SU-DHL-6 (cell line): ENCODE data around the gene PTPRE.

Experiments
- H2AFZ ChIP-seq: fragments of 200-600 bp; sonication (generic); 2 replicates; pipeline ENCODE4 v1.6.1; 2014; ENCODE audit warnings: low read depth, mild to moderate bottlenecking, moderate library complexity, mixed read lengths, antibody characterized with exemption, low read length; ENCODE audit not compliant: severe bottlenecking
- H3F3A ChIP-seq: fragments of 200-600 bp; shearing (Covaris generic); 2 replicates; pipeline ENCODE4 v1.6.0; 2016; ENCODE audit warnings: antibody characterized with exemption, mild to moderate bottlenecking; ENCODE audit not compliant: insufficient read depth
- H3K27ac ChIP-seq: fragments of 200-600 bp; sonication (generic); 2 replicates; pipeline ENCODE4 v1.5.1; 2016; ENCODE audit warnings: low read depth, mild to moderate bottlenecking, low read length, moderate library complexity, mixed read lengths
- H3K27me3 ChIP-seq: fragments of 200-600 bp; sonication (generic), shearing (Covaris generic); 2 replicates; pipeline ENCODE4 v1.6.0; 2014; ENCODE audit warnings: mild to moderate bottlenecking, low read length
- H3K36me3 ChIP-seq: fragments of 200-600 bp; sonication (generic); 2 replicates; pipeline ENCODE4 v1.6.1; 2014; ENCODE audit warnings: mild to moderate bottlenecking, low read length, mixed read lengths
- H3K4me2 ChIP-seq: fragments of 300-600, 200-600 bp; shearing (Covaris generic), sonication (generic); 2 replicates; pipeline ENCODE4 v1.6.0; 2014; ENCODE audit warnings: low read length, low read depth, mild to moderate bottlenecking; ENCODE audit not compliant: poor library complexity, severe bottlenecking
- H3K4me3 ChIP-seq: fragments of 200-600 bp; sonication (generic); 2 replicates; pipeline ENCODE4 v1.5.1; 2014; ENCODE audit warnings: antibody characterized with exemption, low read length, mild to moderate bottlenecking, mixed read lengths; ENCODE audit not compliant: insufficient read depth, poor library complexity, severe bottlenecking
- H3K79me2 ChIP-seq: fragments of 200-600 bp; sonication (generic); 2 replicates; pipeline ENCODE4 v1.6.1; 2014; ENCODE audit warnings: mild to moderate bottlenecking, low read length, moderate library complexity; ENCODE audit not compliant: insufficient read depth
- H3K9ac ChIP-seq: fragments of 200-600 bp; sonication (generic); 2 replicates; pipeline ENCODE4 v1.7.0; 2014; ENCODE audit warnings: mild to moderate bottlenecking, low read length
- H3K9me2 ChIP-seq: fragments of 200-600 bp; sonication (generic); replicated peaks from 2 replicates; pipeline ENCODE4 v1.6.1; 2014; ENCODE audit warnings: low read length; ENCODE audit not compliant: insufficient read depth
- H3K9me3 ChIP-seq: fragments of 200-600 bp; sonication (generic); 2 replicates; pipeline ENCODE4 v1.6.1; 2014; ENCODE audit warnings: low read length, mixed read lengths; ENCODE audit not compliant: insufficient read depth
- H4K20me1 ChIP-seq: fragments of 200-600 bp; sonication (generic); 2 replicates; pipeline ENCODE4 v1.6.1; 2014; ENCODE audit warnings: low read depth, mild to moderate bottlenecking, antibody characterized with exemption, low read length, moderate library complexity, mixed read lengths
- CTCF ChIP-seq: fragments of 200-600 bp; sonication (generic); IDR thresholded peaks from one replicate; pipeline ENCODE4 v1.5.1; 2017; ENCODE audit warnings: antibody characterized with exemption, mild to moderate bottlenecking, low read length, moderate library complexity; ENCODE audit not compliant: insufficient read depth, poor library complexity, severe bottlenecking
- EZH2phosphoT487 ChIP-seq: fragments of 200-600 bp; sonication (generic), shearing (Covaris generic); conservative IDR thresholded peaks from 2 replicates; pipeline ENCODE4 v1.6.1; 2018; ENCODE audit warnings: mild to moderate bottlenecking, antibody characterized with exemption, low read length, moderate library complexity, mixed read lengths

PTPRE gene

DNA sequence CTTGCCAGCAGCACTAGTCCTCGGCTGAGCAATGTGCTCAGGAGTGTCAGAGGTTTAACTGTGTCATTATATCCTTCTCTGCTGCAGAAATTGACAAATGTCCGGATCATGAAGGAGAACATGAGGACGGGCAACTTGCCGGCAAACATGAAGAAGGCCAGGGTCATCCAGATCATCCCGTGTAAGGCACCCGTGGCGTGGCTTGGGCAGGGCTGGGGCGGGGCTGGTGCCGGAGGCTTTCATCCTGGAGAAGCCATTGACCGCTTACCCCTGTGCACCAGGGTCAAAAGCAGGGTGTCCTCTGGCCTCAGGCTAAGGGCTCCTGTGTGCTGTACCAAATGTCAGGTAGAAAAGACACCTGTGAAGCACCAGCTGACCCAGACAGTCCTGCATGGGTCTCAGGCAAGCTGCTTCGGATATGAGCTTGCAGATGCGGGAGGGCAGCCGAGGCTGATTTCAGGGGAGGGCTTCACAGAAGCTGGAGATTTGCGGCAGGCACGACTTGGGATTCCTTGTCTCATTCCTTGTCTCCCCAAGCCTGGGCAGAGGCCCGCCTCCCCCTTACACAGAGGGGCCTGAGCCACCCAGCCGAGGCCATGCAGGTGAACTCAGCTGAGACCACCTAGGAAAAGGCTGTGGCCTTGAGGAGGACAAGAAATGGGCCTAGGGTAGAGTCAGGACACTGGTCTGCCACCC lies 164.0 kb downstream of the PTPRE start:
- H3K4me2 ChIP-seq: no peak overlapping the region
- no peak overlapping the region for H3K27ac ChIP-seq
- H4K20me1 ChIP-seq: no peaks in the 10 kb centered on the region
- H3F3A ChIP-seq: no peaks in the 10 kb centered on the region
- no peak overlapping the region for H3K9ac ChIP-seq
- H3K36me3 ChIP-seq: no peaks in the 10 kb centered on the region
- no peak overlapping the region for H2AFZ ChIP-seq
- H3K4me3 ChIP-seq: no peak overlapping the region
- no peaks in the 10 kb centered on the region for H3K27me3 ChIP-seq
- TF ChIP-seq EZH2phosphoT487 (no peak), CTCF (no peak)
- H3K79me2 ChIP-seq: no peaks in the 10 kb centered on the region
- H3K9me2 ChIP-seq: no peaks in the 10 kb centered on the region
- no peaks in the 10 kb centered on the region for H3K9me3 ChIP-seq

- H3K4me2 ChIP-seq: no peak overlapping the region
- H3K4me3 ChIP-seq: no peak overlapping the region
- H3K79me2 ChIP-seq: no peaks in the 10 kb centered on the region
- H3K9me2 ChIP-seq: no peaks in the 10 kb centered on the region
- H3K9ac ChIP-seq: no peak overlapping the region
- H3K27ac ChIP-seq: no peak overlapping the region
- no peak overlapping the region for H2AFZ ChIP-seq
- H3K36me3 ChIP-seq: no peaks in the 10 kb centered on the region
- H4K20me1 ChIP-seq: no peaks in the 10 kb centered on the region
- H3K27me3 ChIP-seq: no peaks in the 10 kb centered on the region
- H3F3A ChIP-seq: no peaks in the 10 kb centered on the region
- no peak for TF ChIP-seq CTCF
- TF ChIP-seq EZH2phosphoT487: no peak
- no peaks in the 10 kb centered on the region for H3K9me3 ChIP-seq
These were observed 164.5 kb downstream of the PTPRE start for GRCh38 chr10:128071417-128071782.

DNA sequence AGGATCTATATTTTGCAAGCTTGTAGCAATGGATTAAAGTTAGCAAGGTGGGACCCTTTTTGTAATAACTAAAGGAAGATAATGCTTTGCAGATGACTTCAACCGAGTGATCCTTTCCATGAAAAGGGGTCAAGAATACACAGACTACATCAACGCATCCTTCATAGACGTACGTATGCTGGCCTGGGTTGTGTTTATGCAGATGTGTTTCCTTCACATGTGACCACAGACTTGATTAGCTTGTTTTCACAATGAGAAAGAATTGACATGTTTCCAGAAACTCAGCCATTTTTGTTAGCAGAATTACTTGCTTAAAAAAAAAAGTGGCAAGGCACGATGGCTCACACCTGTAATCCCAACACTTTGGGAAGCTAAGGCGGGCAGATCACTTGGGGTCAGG lies 165.1 kb downstream of the PTPRE start:
- Histone ChIP-seq H3K4me2 (no peak overlapping the region), H3K9ac (no peak overlapping the region), H4K20me1 (no peaks in the 10 kb centered on the region), H3K27me3 (no peaks in the 10 kb centered on the region), H3K9me2 (no peaks in the 10 kb centered on the region), H3K36me3 (no peaks in the 10 kb centered on the region), H2AFZ (no peak overlapping the region), H3K9me3 (no peaks in the 10 kb centered on the region), H3K4me3 (no peak overlapping the region), H3K27ac (no peak overlapping the region), H3K79me2 (no peaks in the 10 kb centered on the region), H3F3A (no peaks in the 10 kb centered on the region)
- TF ChIP-seq CTCF (no peak), EZH2phosphoT487 (no peak)
